Measurements from ENCODE around the gene RALGAPA2. TPM values are rescaled to one million over a fixed set of nuclear protein-coding genes. Genes with fewer than 3 reads are reported as not detected.

Gene RALGAPA2
- total and polyA plus RNA-seq, 2 of the 13 experiments (the other 11 are each of a cell fraction or from before 2014, with no cell fraction given), result 13.8 to 17.7 TPM

DNA sequence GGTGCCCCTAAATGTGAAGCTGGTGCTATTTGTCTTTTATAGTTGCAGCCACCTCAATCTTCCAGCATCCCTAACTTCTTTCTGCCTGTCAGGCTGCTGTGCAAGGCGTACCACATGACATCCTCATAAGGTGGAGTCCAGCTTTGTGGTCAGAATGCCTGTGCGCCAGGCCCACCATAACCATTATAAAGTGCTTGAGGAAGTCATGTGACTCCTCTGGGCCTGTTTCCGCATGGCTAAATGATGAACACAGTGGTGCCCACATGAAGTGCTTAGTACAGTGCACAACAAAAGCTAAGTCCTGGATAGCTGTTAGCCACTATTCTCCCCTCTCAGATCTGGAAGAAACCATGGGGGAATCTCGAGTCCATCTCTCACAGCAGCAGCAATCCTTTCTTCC, 268.9 kb downstream of the RALGAPA2 start:
- no peak for FAIRE-seq

DNA sequence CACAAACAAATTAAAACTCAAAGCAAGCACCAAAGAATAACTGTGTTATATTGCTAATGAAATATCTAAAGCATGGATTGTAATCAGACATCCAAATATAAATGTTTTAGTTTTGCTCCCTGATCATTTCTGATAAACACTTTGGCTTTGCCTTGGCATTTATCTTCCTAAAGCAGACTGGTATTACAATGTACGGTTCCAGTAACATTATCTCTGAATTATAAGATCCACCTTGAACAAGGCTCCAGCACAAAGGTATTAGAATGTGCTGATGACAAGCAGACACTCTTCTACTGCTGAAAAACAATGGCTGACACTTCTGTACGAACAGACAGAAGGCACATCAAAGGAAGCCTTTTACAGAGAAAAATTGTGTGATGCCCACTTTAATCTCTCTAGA, 270.0 kb downstream of the RALGAPA2 start:
- FAIRE-seq (peak; percentile 30), DNase-seq (ENCODE audit: low spot score) (no peak), ATAC-seq (no peak)
- Histone ChIP-seq H3K36me3 (replicated peaks in 1 of 2; ENCODE audit: control insufficient read depth in 1 of 2, insufficient read depth in 2 of 2, low read length in 2 of 2) (no peaks in the 10 kb centered on the region), H3K4me1 (ENCODE audit: insufficient read depth, low read length) (peaks cover 23% of the 10 kb centered on the region), H3K4me3 (replicated peaks in 1 of 3; ENCODE audit: insufficient read depth in 1 of 3, low read depth in 2 of 3, low read length in 3 of 3) (no peak overlapping the region), H3K27me3 (ENCODE audit: control insufficient read depth in 1 of 2, insufficient read depth in 2 of 2, low read length in 2 of 2) (no peaks in the 10 kb centered on the region), H3K27ac (ENCODE audit: extremely low read length, insufficient read depth, low read length) (no peak overlapping the region), H3K9me3 (ENCODE audit: low read length) (no peaks in the 10 kb centered on the region), H3K4me2 (ENCODE audit: low read depth, low read length) (no peak overlapping the region), H3K79me2 (ENCODE audit: insufficient read depth, low read length) (no peaks in the 10 kb centered on the region), H2AFZ (ENCODE audit: low read length) (no peak overlapping the region), H3K9ac (ENCODE audit: insufficient read depth, low read depth, low read length) (no peak overlapping the region), H4K20me1 (ENCODE audit: insufficient read depth, low read length) (no peaks in the 10 kb centered on the region)
- ChIA-PET POLR2A (no interaction called here), CTCF (ENCODE audit: low intra/inter-chr PET ratio, low total read pairs) (no interaction called here)
- 95% methylated on average over 2 of the region's 2 CpGs for WGBS (ENCODE audit: low lambda C conversion rate)
- TF ChIP-seq, protein P1, sequence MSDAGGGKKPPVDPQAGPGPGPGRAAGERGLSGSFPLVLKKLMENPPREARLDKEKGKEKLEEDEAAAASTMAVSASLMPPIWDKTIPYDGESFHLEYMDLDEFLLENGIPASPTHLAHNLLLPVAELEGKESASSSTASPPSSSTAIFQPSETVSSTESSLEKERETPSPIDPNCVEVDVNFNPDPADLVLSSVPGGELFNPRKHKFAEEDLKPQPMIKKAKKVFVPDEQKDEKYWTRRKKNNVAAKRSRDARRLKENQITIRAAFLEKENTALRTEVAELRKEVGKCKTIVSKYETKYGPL (CRISPR knock-in tag; IDR thresholded peaks at IDR 0.05), result no peak
- TF ChIP-seq, protein P2, sequence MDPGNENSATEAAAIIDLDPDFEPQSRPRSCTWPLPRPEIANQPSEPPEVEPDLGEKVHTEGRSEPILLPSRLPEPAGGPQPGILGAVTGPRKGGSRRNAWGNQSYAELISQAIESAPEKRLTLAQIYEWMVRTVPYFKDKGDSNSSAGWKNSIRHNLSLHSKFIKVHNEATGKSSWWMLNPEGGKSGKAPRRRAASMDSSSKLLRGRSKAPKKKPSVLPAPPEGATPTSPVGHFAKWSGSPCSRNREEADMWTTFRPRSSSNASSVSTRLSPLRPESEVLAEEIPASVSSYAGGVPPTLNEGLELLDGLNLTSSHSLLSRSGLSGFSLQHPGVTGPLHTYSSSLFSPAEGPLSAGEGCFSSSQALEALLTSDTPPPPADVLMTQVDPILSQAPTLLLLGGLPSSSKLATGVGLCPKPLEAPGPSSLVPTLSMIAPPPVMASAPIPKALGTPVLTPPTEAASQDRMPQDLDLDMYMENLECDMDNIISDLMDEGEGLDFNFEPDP (CRISPR knock-in tag; conservative IDR thresholded peaks at IDR 0.05), result 0 out of 2 replicates have a peak, but pooled peaks have one; percentile 42
- in situ Hi-C loops (cut with HindIII; ENCODE audit: extremely low pct_ligation_motif_present, low pct_unique_long_range_greater_than_20kb), result no loop called here
- BruUV-seq (replicated peaks), result no TSS peak
- intact Hi-C loops (cut with micrococcal nuclease; ENCODE audit: unreplicated experiment), result no loop called here

More for the DNA sequence above, 268.9 kb downstream of the RALGAPA2 start:
- Histone ChIP-seq H3K9ac (ENCODE audit: insufficient read depth, low read depth, low read length) (no peak overlapping the region), H3K4me1 (ENCODE audit: insufficient read depth, low read length) (peaks cover 23% of the 10 kb centered on the region), H3K4me2 (ENCODE audit: low read depth, low read length) (no peak overlapping the region), H3K36me3 (replicated peaks in 1 of 2; ENCODE audit: control insufficient read depth in 1 of 2, insufficient read depth in 2 of 2, low read length in 2 of 2) (no peaks in the 10 kb centered on the region), H2AFZ (ENCODE audit: low read length) (no peak overlapping the region), H4K20me1 (ENCODE audit: insufficient read depth, low read length) (no peaks in the 10 kb centered on the region), H3K79me2 (ENCODE audit: insufficient read depth, low read length) (no peaks in the 10 kb centered on the region), H3K27me3 (ENCODE audit: control insufficient read depth in 1 of 2, insufficient read depth in 2 of 2, low read length in 2 of 2) (no peaks in the 10 kb centered on the region), H3K9me3 (ENCODE audit: low read length) (no peaks in the 10 kb centered on the region), H3K4me3 (replicated peaks in 1 of 3; ENCODE audit: insufficient read depth in 1 of 3, low read depth in 2 of 3, low read length in 3 of 3) (no peak overlapping the region), H3K27ac (ENCODE audit: extremely low read length, insufficient read depth, low read length) (no peak overlapping the region)
- no TSS peak for BruUV-seq (replicated peaks)
- WGBS (ENCODE audit: low lambda C conversion rate), result 96% methylated on average over 4 of the region's 4 CpGs
- DNase-seq (ENCODE audit: low spot score), result no peak
- ChIA-PET CTCF (ENCODE audit: low intra/inter-chr PET ratio, low total read pairs) (no interaction called here), POLR2A (no interaction called here)
- intact Hi-C loops (cut with micrococcal nuclease; ENCODE audit: unreplicated experiment), result no loop called here
- 0 out of 2 replicates have a peak, but pooled peaks have one; percentile 13 for TF ChIP-seq HOXA3 (CRISPR knock-in tag; IDR thresholded peaks at IDR 0.05)
- TF ChIP-seq LCORL (IDR thresholded peaks at IDR 0.05), result no peak
- TF ChIP-seq LCORL (CRISPR knock-in tag; IDR thresholded peaks at IDR 0.05), result no peak
- TF ChIP-seq, protein P3, sequence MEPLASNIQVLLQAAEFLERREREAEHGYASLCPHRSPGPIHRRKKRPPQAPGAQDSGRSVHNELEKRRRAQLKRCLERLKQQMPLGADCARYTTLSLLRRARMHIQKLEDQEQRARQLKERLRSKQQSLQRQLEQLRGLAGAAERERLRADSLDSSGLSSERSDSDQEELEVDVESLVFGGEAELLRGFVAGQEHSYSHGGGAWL (CRISPR knock-in tag; IDR thresholded peaks at IDR 0.05), result no peak
- no peak for ATAC-seq
- in situ Hi-C loops (cut with HindIII; ENCODE audit: extremely low pct_ligation_motif_present, low pct_unique_long_range_greater_than_20kb), result no loop called here

All from HepG2 (cell line).